HepG2 (cell line): ENCODE results near the gene RBMS2. TPM values are rescaled to one million over a fixed set of nuclear protein-coding genes. Genes with fewer than 3 reads are reported as not detected.
A peak's percentile ranks its signal among the peaks of the same experiment; 100 is the strongest.

ENCODE experiments used
- ELK4 ChIP-seq: sonication (generic); formaldehyde crosslinking; IDR thresholded peaks from 2 replicates; pipeline ENCODE4 v1.9.0; 2021; ENCODE audit warnings: missing genetic modification reagents, borderline replicate concordance
- MEF2D ChIP-seq: sonication (generic); formaldehyde crosslinking; IDR thresholded peaks from 2 replicates; pipeline ENCODE4 v1.5.1; 2020; ENCODE audit warnings: mild to moderate bottlenecking, missing genetic modification reagents
- MIER2 ChIP-seq: IDR thresholded peaks from 2 replicates; pipeline ENCODE4 v1.6.1; 2016; ENCODE audit warnings: missing biosample characterization, missing genetic modification reagents
- NFE2L1 ChIP-seq: sonication (generic); formaldehyde crosslinking; IDR thresholded peaks from 2 replicates; pipeline ENCODE4 v1.4.0; 2020; ENCODE audit warnings: missing genetic modification reagents, mild to moderate bottlenecking, borderline replicate concordance
- NRL ChIP-seq: sonication (generic); formaldehyde crosslinking; IDR thresholded peaks from 2 replicates; pipeline ENCODE4 v1.5.0; 2020; ENCODE audit warnings: missing genetic modification reagents, mild to moderate bottlenecking, moderate library complexity, borderline replicate concordance
- PATZ1 ChIP-seq: sonication (generic); formaldehyde crosslinking; IDR thresholded peaks from 2 replicates; pipeline ENCODE4 v1.4.0; 2020; ENCODE audit warnings: missing genetic modification reagents
- PITX1 ChIP-seq: sonication (generic); formaldehyde crosslinking; IDR thresholded peaks from 2 replicates; pipeline ENCODE4 v1.5.1; 2020; ENCODE audit warnings: mild to moderate bottlenecking, missing genetic modification reagents
- POLR2AphosphoS2 ChIP-seq: IDR thresholded peaks from 2 replicates; pipeline ENCODE4 v1.6.1; 2011; ENCODE audit warnings: low read depth, low read length, improper control_type of control experiment
- PRDM4 ChIP-seq: sonication (generic); formaldehyde crosslinking; IDR thresholded peaks from 2 replicates; pipeline ENCODE4 v1.9.0; 2021; ENCODE audit warnings: missing genetic modification reagents, borderline replicate concordance
- REXO4 ChIP-seq: sonication (generic); formaldehyde crosslinking; IDR thresholded peaks from 2 replicates; pipeline ENCODE4 v1.8.0; 2022; ENCODE audit warnings: missing genetic modification reagents, mild to moderate bottlenecking, borderline replicate concordance
- TARDBP ChIP-seq: sonication (generic); formaldehyde crosslinking; IDR thresholded peaks from 2 replicates; pipeline ENCODE4 v1.8.0; 2022; ENCODE audit warnings: mild to moderate bottlenecking, missing genetic modification reagents
- TMF1 ChIP-seq: sonication (generic); formaldehyde crosslinking; IDR thresholded peaks from 2 replicates; pipeline ENCODE4 v1.8.1; 2022; ENCODE audit warnings: low read depth, missing genetic modification reagents
- ZFYVE20 ChIP-seq: sonication (generic); formaldehyde crosslinking; IDR thresholded peaks from 2 replicates; pipeline ENCODE4 v1.8.0; 2023; ENCODE audit warnings: low read depth, mild to moderate bottlenecking, moderate library complexity, missing genetic modification reagents, borderline replicate concordance
- ZIK1 ChIP-seq: sonication (generic); formaldehyde crosslinking; IDR thresholded peaks from 2 replicates; pipeline ENCODE4 v1.5.0; 2020; ENCODE audit warnings: mild to moderate bottlenecking, low read depth, missing genetic modification reagents, borderline replicate concordance
- ZNF280B ChIP-seq: sonication (generic); formaldehyde crosslinking; IDR thresholded peaks from 2 replicates; pipeline ENCODE4 v1.5.0; 2020; ENCODE audit warnings: missing genetic modification reagents, mild to moderate bottlenecking, borderline replicate concordance
- ZNF414 ChIP-seq: sonication (generic); formaldehyde crosslinking; IDR thresholded peaks from 2 replicates; pipeline ENCODE4 v1.5.0; 2020; ENCODE audit warnings: missing genetic modification reagents
- ZNF546 ChIP-seq: sonication (generic); formaldehyde crosslinking; conservative IDR thresholded peaks from 2 replicates; pipeline ENCODE4 v1.8.1; 2023; ENCODE audit warnings: mild to moderate bottlenecking, missing genetic modification reagents
- ZSCAN21 ChIP-seq: sonication (generic); formaldehyde crosslinking; IDR thresholded peaks from 2 replicates; pipeline ENCODE4 v1.8.0; 2022; ENCODE audit warnings: mild to moderate bottlenecking, missing genetic modification reagents, moderate library complexity, borderline replicate concordance
- ZSCAN29 ChIP-seq: sonication (generic); formaldehyde crosslinking; conservative IDR thresholded peaks from 2 replicates; pipeline ENCODE4 v1.4.0; 2020; ENCODE audit warnings: mild to moderate bottlenecking, missing genetic modification reagents
- polyA plus RNA-seq, 8 experiments: library from polyadenylated mRNA; depleted of rRNA in 3 of 8; stranded (reverse) in 7 of 8; unstranded in 1 of 8; fragments of >200 nt; fragmentation: Illumina TruSeq in 4 of 8; extraction: Trizol in 4 of 8; gene quantifications; 2 replicates each; pipeline versions ENCODE4 v1.2.1 to v1.2.3, GENCODE V29; 2011 to 2016; ENCODE audit warnings: low read depth in 4 of 8, missing spikeins in 1 of 8, mixed read lengths in 1 of 8; ENCODE audit not compliant: insufficient read depth in 1 of 8
- total RNA-seq, 5 experiments: library from RNA; depleted of rRNA; stranded (reverse); fragments of >200 nt; fragmentation: Illumina TruSeq; extraction: Trizol; gene quantifications; 2 replicates each; pipeline ENCODE4 v1.2.3, GENCODE V29; 2016; ENCODE audit warnings: low read depth in 1 of 5
- TF ChIP-seq, protein P1 (sequence below): sonication (generic); formaldehyde crosslinking; IDR thresholded peaks from 2 replicates; pipeline ENCODE4 v1.5.0; 2020; ENCODE audit warnings: missing genetic modification reagents

RBMS2 gene
- total and polyA plus RNA-seq, 2 of the 13 experiments (the other 11 are each of a cell fraction or from before 2014, with no cell fraction given): 0.53 to 7.4 TPM

- TF ChIP-seq PRDM4 (CRISPR knock-in tag): no peak
- no peak for TF ChIP-seq ZNF414 (CRISPR knock-in tag)
- peak; percentile 76 for TF ChIP-seq PITX1
- TF ChIP-seq REXO4 (CRISPR knock-in tag): no peak
- peak; percentile 79 for TF ChIP-seq PATZ1 (CRISPR knock-in tag)
- no peak for TF ChIP-seq ZIK1 (CRISPR knock-in tag)
- TF ChIP-seq, protein P1, sequence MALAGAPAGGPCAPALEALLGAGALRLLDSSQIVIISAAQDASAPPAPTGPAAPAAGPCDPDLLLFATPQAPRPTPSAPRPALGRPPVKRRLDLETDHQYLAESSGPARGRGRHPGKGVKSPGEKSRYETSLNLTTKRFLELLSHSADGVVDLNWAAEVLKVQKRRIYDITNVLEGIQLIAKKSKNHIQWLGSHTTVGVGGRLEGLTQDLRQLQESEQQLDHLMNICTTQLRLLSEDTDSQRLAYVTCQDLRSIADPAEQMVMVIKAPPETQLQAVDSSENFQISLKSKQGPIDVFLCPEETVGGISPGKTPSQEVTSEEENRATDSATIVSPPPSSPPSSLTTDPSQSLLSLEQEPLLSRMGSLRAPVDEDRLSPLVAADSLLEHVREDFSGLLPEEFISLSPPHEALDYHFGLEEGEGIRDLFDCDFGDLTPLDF (CRISPR knock-in tag): no peak
- TF ChIP-seq ZSCAN29 (CRISPR knock-in tag): no peak
- no peak for TF ChIP-seq ELK4
- no peak for TF ChIP-seq MEF2D (CRISPR knock-in tag)
- TF ChIP-seq TARDBP (CRISPR knock-in tag): peak; percentile 75
- TF ChIP-seq MIER2 (CRISPR knock-in tag): peak; percentile 14; the same call in 1 of the 2 replicates
- TF ChIP-seq TMF1 (CRISPR knock-in tag): 0 out of 2 replicates have a peak, but pooled peaks have one; percentile 20
- TF ChIP-seq NRL (CRISPR knock-in tag): no peak
- TF ChIP-seq ZSCAN21: no peak; the same call in 1 of the 2 replicates
- no peak for TF ChIP-seq POLR2AphosphoS2
- no peak for TF ChIP-seq ZNF280B (CRISPR knock-in tag)
- TF ChIP-seq ZNF546 (CRISPR knock-in tag): 0 out of 2 replicates have a peak, but pooled peaks have one; percentile 25
- no peak for TF ChIP-seq ZFYVE20
- no peak for TF ChIP-seq NFE2L1 (CRISPR knock-in tag)
Observed at GRCh38 chr12:56630180-56630632, 108.6 kb downstream of the RBMS2 start, which contains the start of gene BAZ2A (continued).
